Erythroblast (primary cell): ENCODE data around the gene PIGZ.

Experiments used
- GATA1 ChIP-seq: IDR thresholded peaks from 2 replicates; pipeline ENCODE4 v1.6.1; 2011; ENCODE audit warnings: low read depth, mild to moderate bottlenecking, control low read depth, low read length, moderate library complexity
- POLR2A ChIP-seq: IDR thresholded peaks from 2 replicates; pipeline ENCODE4 v1.6.1; 2011; ENCODE audit warnings: mild to moderate bottlenecking, low read length

- no peak for TF ChIP-seq POLR2A
- no peak for TF ChIP-seq GATA1
Observed at GRCh38 chr3:196962930-196963630, 5.6 kb downstream of the PIGZ start.
